PC-3 (cell line): ENCODE results near the gene DNAH5. TPM values are rescaled to one million over a fixed set of nuclear protein-coding genes. Genes with fewer than 3 reads are reported as not detected.
A peak's percentile ranks its signal among the peaks of the same experiment; 100 is the strongest.

Experiments used
- ATAC-seq: fragments of 200-7000 bp; cut with Tn5 transposase; 2 replicates; pipeline ENCODE4 v1.9.1; 2020; ENCODE audit warnings: mild to moderate bottlenecking, moderate library complexity
- BruUV-seq: library from RNA; stranded (reverse); fragments of 400-500 nt; replicated peaks from 2 replicates; lab custom pipeline; 2021; lab: Mats Ljungman, UMichigan
- CTCF ChIA-PET: fragments of 300-600 bp; sonication (Branson Sonifier 250); formaldehyde crosslinking; loops from one replicate; lab custom pipeline; 2022; ENCODE audit warnings: antibody characterized with exemption; lab: Charles Lee
- POLR2A ChIA-PET: fragments of 300-600 bp; sonication (Branson Sonifier 250); formaldehyde crosslinking; loops from one replicate; lab custom pipeline; 2022; ENCODE audit warnings: antibody characterized with exemption; ENCODE audit not compliant: unreplicated experiment; lab: Charles Lee
- DNase-seq: peaks from one replicate; pipeline ENCODE4 v3.0.0-alpha.2; 2015
- H2AFZ ChIP-seq: fragments of 300-600 bp; sonication (generic); 2 replicates; pipeline ENCODE4 v1.6.0; 2016; ENCODE audit warnings: antibody characterized with exemption, low read length
- H3F3A ChIP-seq: fragments of 300-600 bp; sonication (generic); one replicate; pipeline ENCODE4 v1.6.0; 2017; ENCODE audit warnings: antibody characterized with exemption, low read length, control low read depth, mild to moderate bottlenecking; ENCODE audit not compliant: unreplicated experiment
- H3K27ac ChIP-seq: fragments of 300-600 bp; sonication (generic); 2 replicates; pipeline ENCODE4 v1.5.1; 2016; ENCODE audit warnings: mild to moderate bottlenecking, low read length
- H3K27me3 ChIP-seq: fragments of 300-600 bp; sonication (generic); 2 replicates; pipeline ENCODE4 v1.6.1; 2016; ENCODE audit warnings: low read length, mixed read lengths
- H3K36me3 ChIP-seq: fragments of 300-600 bp; sonication (generic); 2 replicates; pipeline ENCODE4 v1.6.1; 2016; ENCODE audit warnings: low read depth, mixed run types, low read length, mixed read lengths
- H3K4me1 ChIP-seq: fragments of 300-600 bp; sonication (generic); 2 replicates; pipeline ENCODE4 v1.5.1; 2016; ENCODE audit warnings: low read length; ENCODE audit not compliant: insufficient read depth
- H3K4me2 ChIP-seq: fragments of 300-600 bp; sonication (generic); 2 replicates; pipeline ENCODE4 v1.6.0; 2016; ENCODE audit warnings: low read length
- H3K4me3 ChIP-seq: fragments of 300-600 bp; sonication (generic); 2 replicates; pipeline ENCODE4 v1.5.1; 2016; ENCODE audit warnings: mild to moderate bottlenecking, low read length, mixed read lengths
- H3K79me2 ChIP-seq: fragments of 300-600 bp; sonication (generic); 2 replicates; pipeline ENCODE4 v1.6.1; 2017; ENCODE audit warnings: low read length, mixed read lengths
- H3K9ac ChIP-seq: fragments of 300-600 bp; sonication (generic); 2 replicates; pipeline ENCODE4 v1.6.0; 2016; ENCODE audit warnings: mild to moderate bottlenecking, low read length
- H3K9me2 ChIP-seq: fragments of 300-600 bp; sonication (generic); replicated peaks from 2 replicates; pipeline ENCODE4 v1.6.1; 2016; ENCODE audit warnings: mixed run types, low read length, mixed read lengths
- H3K9me3 ChIP-seq: fragments of 300-600 bp; sonication (generic); 2 replicates; pipeline ENCODE4 v1.6.1; 2016; ENCODE audit warnings: low read length, mixed read lengths
- H4K20me1 ChIP-seq: fragments of 300-600 bp; sonication (generic); 2 replicates; pipeline ENCODE4 v1.6.1; 2016; ENCODE audit warnings: low read length, mixed read lengths
- EZH2 ChIP-seq: fragments of 300-600 bp; sonication (generic); IDR thresholded peaks from one replicate; pipeline ENCODE4 v1.6.1; 2017; ENCODE audit warnings: antibody characterized with exemption, mild to moderate bottlenecking, low read length; ENCODE audit not compliant: unreplicated experiment
- EZH2phosphoT487 ChIP-seq: fragments of 300-600 bp; sonication (generic); IDR thresholded peaks from 2 replicates; pipeline ENCODE4 v1.6.1; 2018; ENCODE audit warnings: mild to moderate bottlenecking, antibody characterized with exemption, low read length, borderline replicate concordance
- intact Hi-C: fragments of 100-400 bp; cut with micrococcal nuclease; formaldehyde crosslinking; loops from 2 replicates; pipeline ENCODE4 v1.9.0; 2023
- total RNA-seq: library from RNA; depleted of rRNA; stranded (reverse); fragments of >200 nt; gene quantifications from 2 replicates; pipeline ENCODE4 v1.2.3, GENCODE V29; 2014
- TF ChIP-seq, protein P1 (sequence below): fragments of 300-600 bp; sonication (generic); conservative IDR thresholded peaks from 2 replicates; pipeline ENCODE4 v1.5.1; 2017; ENCODE audit warnings: antibody characterized with exemption, low read depth, mild to moderate bottlenecking, low read length

DNAH5 gene
- total RNA-seq, 1 experiment from 2014 or later, result 3.5 TPM

- no peaks in the 10 kb centered on the region for H3K9me2 ChIP-seq
- no peak overlapping the region for H3K9ac ChIP-seq
- H3F3A ChIP-seq, result no peaks in the 10 kb centered on the region
- H3K79me2 ChIP-seq, result no peaks in the 10 kb centered on the region
- H3K36me3 ChIP-seq, result no peaks in the 10 kb centered on the region
- H4K20me1 ChIP-seq, result no peaks in the 10 kb centered on the region
- no peak overlapping the region for H2AFZ ChIP-seq
- H3K4me3 ChIP-seq, result no peak overlapping the region
- H3K4me1 ChIP-seq, result peaks cover 19% of the 10 kb centered on the region
- no peaks in the 10 kb centered on the region for H3K9me3 ChIP-seq
- CTCF ChIA-PET, result interaction anchor here (0.6 kb wide), 2 partner anchors 12 to 1397 kb away, joined by 3 read pairs; no protein-coding TSS in a partner anchor
- ATAC-seq (no peak), DNase-seq (peak; percentile 53)
- POLR2A ChIA-PET, result no interaction called here
- no peak overlapping the region for H3K4me2 ChIP-seq
- BruUV-seq, result no TSS peak
- intact Hi-C loops, result loop anchor here (2.0 to 10.0 kb wide), 4 partner anchors 72 to 705 kb away; no protein-coding TSS in a partner anchor
- H3K27me3 ChIP-seq, result no peaks in the 10 kb centered on the region
- TF ChIP-seq, protein P1, sequence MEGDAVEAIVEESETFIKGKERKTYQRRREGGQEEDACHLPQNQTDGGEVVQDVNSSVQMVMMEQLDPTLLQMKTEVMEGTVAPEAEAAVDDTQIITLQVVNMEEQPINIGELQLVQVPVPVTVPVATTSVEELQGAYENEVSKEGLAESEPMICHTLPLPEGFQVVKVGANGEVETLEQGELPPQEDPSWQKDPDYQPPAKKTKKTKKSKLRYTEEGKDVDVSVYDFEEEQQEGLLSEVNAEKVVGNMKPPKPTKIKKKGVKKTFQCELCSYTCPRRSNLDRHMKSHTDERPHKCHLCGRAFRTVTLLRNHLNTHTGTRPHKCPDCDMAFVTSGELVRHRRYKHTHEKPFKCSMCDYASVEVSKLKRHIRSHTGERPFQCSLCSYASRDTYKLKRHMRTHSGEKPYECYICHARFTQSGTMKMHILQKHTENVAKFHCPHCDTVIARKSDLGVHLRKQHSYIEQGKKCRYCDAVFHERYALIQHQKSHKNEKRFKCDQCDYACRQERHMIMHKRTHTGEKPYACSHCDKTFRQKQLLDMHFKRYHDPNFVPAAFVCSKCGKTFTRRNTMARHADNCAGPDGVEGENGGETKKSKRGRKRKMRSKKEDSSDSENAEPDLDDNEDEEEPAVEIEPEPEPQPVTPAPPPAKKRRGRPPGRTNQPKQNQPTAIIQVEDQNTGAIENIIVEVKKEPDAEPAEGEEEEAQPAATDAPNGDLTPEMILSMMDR, result peak; percentile 57
- no peak for TF ChIP-seq EZH2
- H3K27ac ChIP-seq, result no peak overlapping the region
Observed at GRCh38 chr5:13660072-13660471, 284.4 kb downstream of the DNAH5 start.

- intact Hi-C loops, result no loop called here
- H3K4me1 ChIP-seq, result peaks cover 13% of the 10 kb centered on the region
- no peak overlapping the region for H3K4me2 ChIP-seq
- BruUV-seq, result no TSS peak
- ChIA-PET POLR2A (no interaction called here), CTCF (interaction anchor here (0.6 kb wide), 1 partner anchor 1397 kb away, joined by 3 read pairs; no protein-coding TSS in a partner anchor)
- H2AFZ ChIP-seq, result no peak overlapping the region
- H3K9ac ChIP-seq, result no peak overlapping the region
- ATAC-seq, result no peak
- H3K27me3 ChIP-seq, result no peaks in the 10 kb centered on the region
- no peaks in the 10 kb centered on the region for H3K9me3 ChIP-seq
- H3K4me3 ChIP-seq, result no peak overlapping the region
- H3K36me3 ChIP-seq, result no peaks in the 10 kb centered on the region
- no peaks in the 10 kb centered on the region for H4K20me1 ChIP-seq
- no peaks in the 10 kb centered on the region for H3K79me2 ChIP-seq
- no peaks in the 10 kb centered on the region for H3K9me2 ChIP-seq
- H3F3A ChIP-seq, result no peaks in the 10 kb centered on the region
- no peak overlapping the region for H3K27ac ChIP-seq
- TF ChIP-seq, protein P1, result no peak
- TF ChIP-seq EZH2phosphoT487 (no peak), EZH2 (no peak)
- peak; percentile 22 for DNase-seq
Observed at GRCh38 chr5:13659391-13659790, 285.1 kb downstream of the DNAH5 start.

DNA sequence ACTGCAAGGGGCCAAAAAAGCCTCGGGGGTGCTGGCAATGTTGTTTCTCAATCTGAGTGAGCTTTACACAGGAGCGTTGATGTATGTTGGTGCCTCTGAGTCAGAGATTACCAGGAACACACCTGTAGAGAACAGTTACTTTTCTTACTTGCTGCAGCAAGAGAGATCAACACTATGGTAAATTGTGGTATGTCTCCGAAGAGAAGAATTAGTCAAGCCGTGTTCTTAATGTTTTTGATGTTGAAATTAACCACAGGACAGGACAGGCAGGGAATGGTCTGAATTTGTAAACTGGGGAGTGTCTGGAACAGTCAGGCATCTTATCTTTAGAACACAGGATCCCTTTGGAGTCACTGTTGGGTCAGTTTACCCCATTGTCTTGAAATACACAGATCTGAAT, 285.7 kb downstream of the DNAH5 start:
- no TSS peak for BruUV-seq
- H3K79me2 ChIP-seq, result no peaks in the 10 kb centered on the region
- peak; percentile 31 for DNase-seq
- H3K27ac ChIP-seq, result no peak overlapping the region
- no peaks in the 10 kb centered on the region for H3F3A ChIP-seq
- TF ChIP-seq EZH2phosphoT487 (no peak), EZH2 (no peak)
- TF ChIP-seq, protein P1, result no peak
- H2AFZ ChIP-seq, result peak overlapping the region; percentile 2; the same call in 1 of the 2 replicates
- intact Hi-C loops, result no loop called here
- ATAC-seq, result no peak
- H3K9me2 ChIP-seq, result no peaks in the 10 kb centered on the region
- H4K20me1 ChIP-seq, result no peaks in the 10 kb centered on the region
- no peaks in the 10 kb centered on the region for H3K9me3 ChIP-seq
- POLR2A ChIA-PET, result no interaction called here
- no peaks in the 10 kb centered on the region for H3K27me3 ChIP-seq
- H3K4me1 ChIP-seq, result peaks cover 7% of the 10 kb centered on the region
- no peak overlapping the region for H3K4me2 ChIP-seq
- H3K4me3 ChIP-seq, result no peak overlapping the region
- H3K9ac ChIP-seq, result no peak overlapping the region
- no peaks in the 10 kb centered on the region for H3K36me3 ChIP-seq
- CTCF ChIA-PET, result no interaction called here
